Natural killer cell (primary cell): ENCODE measurements around the gene SLC25A1. TPM values are rescaled to one million over a fixed set of nuclear protein-coding genes. Genes with fewer than 3 reads are reported as not detected.
A peak's percentile ranks its signal among the peaks of the same experiment; 100 is the strongest.

Source experiments
- ATAC-seq, 3 donors: fragments of 150-1000 bp in 2 of 3; fragments of 200-7000 bp in 1 of 3; cut with Tn5 transposase; 1 replicate in 1 of 3; 2 replicates in 2 of 3; pipeline ENCODE4 v1.10.0; 2021; ENCODE audit warnings: mild to moderate bottlenecking in 2 of 3, moderate library complexity in 2 of 3
- DNase-seq, 2 donors: peaks; one replicate each; pipeline versions ENCODE4 v3.0.0 to v3.0.0-alpha.2; 2013 to 2021; ENCODE audit warnings: mixed read lengths in 1 of 2
- H3K27ac ChIP-seq: one replicate; pipeline ENCODE4 v1.5.1; 2013; ENCODE audit warnings: mild to moderate bottlenecking, low read length
- H3K27me3 ChIP-seq: one replicate; pipeline ENCODE4 v1.6.1; 2013; ENCODE audit warnings: low read length; ENCODE audit not compliant: control insufficient read depth, insufficient read depth
- H3K36me3 ChIP-seq: one replicate; pipeline ENCODE4 v1.6.1; 2013; ENCODE audit warnings: low read length; ENCODE audit not compliant: control insufficient read depth, insufficient read depth
- H3K4me1 ChIP-seq: one replicate; pipeline ENCODE4 v1.6.1; 2013; ENCODE audit warnings: low read length; ENCODE audit not compliant: control insufficient read depth, insufficient read depth
- H3K4me3 ChIP-seq: one replicate; pipeline ENCODE4 v1.5.1; 2013; ENCODE audit warnings: low read length
- H3K9me3 ChIP-seq: one replicate; pipeline ENCODE4 v1.6.1; 2013; ENCODE audit warnings: low read length; ENCODE audit not compliant: control insufficient read depth, insufficient read depth
- H3K27ac Mint-ChIP-seq, 2 donors: one replicate each; pipeline ENCODE4 v1.8.0; 2022; ENCODE audit warnings: mild to moderate bottlenecking in 2 of 2, mixed read lengths in 2 of 2, moderate library complexity in 1 of 2
- H3K27me3 Mint-ChIP-seq, 2 donors: one replicate each; pipeline ENCODE4 v1.8.0; 2022; ENCODE audit warnings: low read depth in 2 of 2, mixed read lengths in 2 of 2
- H3K36me3 Mint-ChIP-seq: one replicate; pipeline ENCODE4 v1.8.0; 2022; ENCODE audit warnings: mixed read lengths
- H3K4me1 Mint-ChIP-seq, 2 donors: one replicate each; pipeline ENCODE4 v1.8.0; 2022; ENCODE audit warnings: mixed read lengths in 2 of 2
- H3K4me3 Mint-ChIP-seq: one replicate; pipeline ENCODE4 v1.8.0; 2022; ENCODE audit warnings: mild to moderate bottlenecking, moderate library complexity, mixed read lengths
- H3K9me3 Mint-ChIP-seq, 2 donors: one replicate each; pipeline ENCODE4 v1.8.0; 2022; ENCODE audit warnings: mixed read lengths in 2 of 2
- WGBS: methylation state at CpG from one replicate; pipeline ENCODE4 v1.1.7; 2013; ENCODE audit warnings: missing lambda C conversion rate; ENCODE audit not compliant: insufficient coverage; 5-methylcytosine and 5-hydroxymethylcytosine counted together
- intact Hi-C: fragments of 100-400 bp; cut with micrococcal nuclease; formaldehyde crosslinking; loops from one replicate; pipeline ENCODE4 v1.14.2; 2022
- total RNA-seq, 4 donors: library from RNA; stranded (reverse); fragments of 120-200 nt in 1 of 4; gene quantifications; one replicate each; pipeline versions ENCODE4 v1.2.3 to v1.2.4, GENCODE V29; 2013 to 2022
- TF ChIP-seq, protein P1 (sequence below): fragments of 200-600 bp; IDR thresholded peaks from one replicate; pipeline ENCODE4 v1.8.0; 2022; ENCODE audit warnings: antibody characterized with exemption

SLC25A1 gene
- total RNA-seq, 3 donors from 2014 or later (not counting 1 experiment from before 2014, with no cell fraction given), result 24.8 to 29.6 (median 26.9) TPM

DNA sequence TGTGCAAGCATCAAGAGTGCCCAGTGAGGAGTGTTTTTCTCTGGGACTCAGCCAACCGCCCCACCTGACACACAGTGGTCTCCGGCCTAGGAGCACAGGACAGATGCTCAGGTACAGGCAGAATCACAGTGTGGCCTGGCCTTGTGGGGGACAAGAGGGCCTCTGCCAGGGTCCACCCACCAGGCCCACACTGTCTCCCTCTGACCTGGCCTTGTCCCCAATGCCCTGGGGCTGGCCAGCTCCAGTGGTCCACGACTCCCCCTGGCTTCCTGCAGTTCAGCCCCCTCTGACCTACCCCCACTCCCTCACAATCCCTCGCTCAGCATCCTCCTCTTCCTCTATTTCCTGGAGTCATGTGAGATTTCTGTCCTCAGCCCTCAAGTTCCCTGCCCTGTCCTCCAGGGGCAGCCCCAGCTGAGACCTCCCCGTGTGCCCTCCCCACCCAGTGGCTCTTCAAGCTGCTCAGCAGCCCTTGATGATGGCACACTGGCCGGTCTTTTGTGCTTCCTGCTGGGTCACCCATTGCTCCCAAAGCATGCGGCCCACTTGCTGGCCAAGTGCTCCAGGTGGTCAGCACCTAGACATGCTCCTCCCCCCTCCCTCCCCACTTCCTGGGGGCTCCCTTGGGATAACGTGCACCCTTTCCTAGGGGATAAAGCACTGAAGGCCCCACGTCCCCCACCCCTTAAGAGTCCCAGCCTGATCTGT lies 45.7 kb downstream of the SLC25A1 start:
- 91% methylated on average over 9 of the region's 9 CpGs for WGBS
- Mint-ChIP-seq H3K4me1 (peaks cover 0 to 13% of the 10 kb centered on the region in 2 donors), H3K9me3 (no peaks in the 10 kb centered on the region), H3K4me3 (no peak overlapping the region), H3K36me3 (no peaks in the 10 kb centered on the region), H3K27ac (peak overlapping the region in 1 of 2 donors; percentile 59), H3K27me3 (no peaks in the 10 kb centered on the region)
- H3K36me3 ChIP-seq, result peaks cover 37% of the 10 kb centered on the region
- no peak overlapping the region for H3K27ac ChIP-seq
- TF ChIP-seq, protein P1, sequence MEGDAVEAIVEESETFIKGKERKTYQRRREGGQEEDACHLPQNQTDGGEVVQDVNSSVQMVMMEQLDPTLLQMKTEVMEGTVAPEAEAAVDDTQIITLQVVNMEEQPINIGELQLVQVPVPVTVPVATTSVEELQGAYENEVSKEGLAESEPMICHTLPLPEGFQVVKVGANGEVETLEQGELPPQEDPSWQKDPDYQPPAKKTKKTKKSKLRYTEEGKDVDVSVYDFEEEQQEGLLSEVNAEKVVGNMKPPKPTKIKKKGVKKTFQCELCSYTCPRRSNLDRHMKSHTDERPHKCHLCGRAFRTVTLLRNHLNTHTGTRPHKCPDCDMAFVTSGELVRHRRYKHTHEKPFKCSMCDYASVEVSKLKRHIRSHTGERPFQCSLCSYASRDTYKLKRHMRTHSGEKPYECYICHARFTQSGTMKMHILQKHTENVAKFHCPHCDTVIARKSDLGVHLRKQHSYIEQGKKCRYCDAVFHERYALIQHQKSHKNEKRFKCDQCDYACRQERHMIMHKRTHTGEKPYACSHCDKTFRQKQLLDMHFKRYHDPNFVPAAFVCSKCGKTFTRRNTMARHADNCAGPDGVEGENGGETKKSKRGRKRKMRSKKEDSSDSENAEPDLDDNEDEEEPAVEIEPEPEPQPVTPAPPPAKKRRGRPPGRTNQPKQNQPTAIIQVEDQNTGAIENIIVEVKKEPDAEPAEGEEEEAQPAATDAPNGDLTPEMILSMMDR, result no peak
- DNase-seq, result no peak
- peak in 1 of 3 donors; percentile 12 for ATAC-seq
- no peak overlapping the region for H3K4me3 ChIP-seq
- H3K9me3 ChIP-seq, result no peaks in the 10 kb centered on the region
- H3K4me1 ChIP-seq, result no peaks in the 10 kb centered on the region
- intact Hi-C loops, result no loop called here
- no peaks in the 10 kb centered on the region for H3K27me3 ChIP-seq

DNA sequence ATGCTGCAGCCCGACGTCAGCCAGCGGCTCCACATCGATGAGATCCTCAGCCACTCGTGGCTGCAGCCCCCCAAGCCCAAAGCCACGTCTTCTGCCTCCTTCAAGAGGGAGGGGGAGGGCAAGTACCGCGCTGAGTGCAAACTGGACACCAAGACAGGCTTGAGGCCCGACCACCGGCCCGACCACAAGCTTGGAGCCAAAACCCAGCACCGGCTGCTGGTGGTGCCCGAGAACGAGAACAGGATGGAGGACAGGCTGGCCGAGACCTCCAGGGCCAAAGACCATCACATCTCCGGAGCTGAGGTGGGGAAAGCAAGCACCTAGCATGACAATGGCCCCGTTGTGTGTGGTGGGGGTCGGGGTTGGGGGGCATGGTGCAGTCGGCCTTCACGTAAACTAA lies 46.4 kb downstream of the SLC25A1 start:
- no peak overlapping the region for H3K27ac Mint-ChIP-seq
- peaks cover 0 to 13% of the 10 kb centered on the region in 2 donors for H3K4me1 Mint-ChIP-seq
- DNase-seq, result no peak
- H3K27me3 Mint-ChIP-seq, result no peaks in the 10 kb centered on the region
- no peaks in the 10 kb centered on the region for H3K9me3 Mint-ChIP-seq
- no peak overlapping the region for H3K27ac ChIP-seq
- H3K4me3 ChIP-seq, result no peak overlapping the region
- H3K27me3 ChIP-seq, result no peaks in the 10 kb centered on the region
- H3K4me3 Mint-ChIP-seq, result no peak overlapping the region
- 91% methylated on average over 20 of the region's 20 CpGs for WGBS
- intact Hi-C loops, result no loop called here
- peaks cover 31% of the 10 kb centered on the region for H3K36me3 ChIP-seq
- H3K4me1 ChIP-seq, result no peaks in the 10 kb centered on the region
- TF ChIP-seq, protein P1, result no peak
- no peaks in the 10 kb centered on the region for H3K36me3 Mint-ChIP-seq
- no peaks in the 10 kb centered on the region for H3K9me3 ChIP-seq
- ATAC-seq, result no peak

DNA sequence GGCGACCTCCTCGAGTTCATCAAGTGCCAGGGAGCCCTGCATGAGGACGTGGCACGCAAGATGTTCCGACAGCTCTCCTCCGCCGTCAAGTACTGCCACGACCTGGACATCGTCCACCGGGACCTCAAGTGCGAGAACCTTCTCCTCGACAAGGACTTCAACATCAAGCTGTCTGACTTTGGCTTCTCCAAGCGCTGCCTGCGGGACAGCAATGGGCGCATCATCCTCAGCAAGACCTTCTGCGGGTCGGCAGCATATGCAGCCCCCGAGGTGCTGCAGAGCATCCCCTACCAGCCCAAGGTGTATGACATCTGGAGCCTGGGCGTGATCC lies 46.9 kb downstream of the SLC25A1 start:
- Histone ChIP-seq H3K27me3 (no peaks in the 10 kb centered on the region), H3K27ac (no peak overlapping the region), H3K9me3 (no peaks in the 10 kb centered on the region), H3K4me1 (no peaks in the 10 kb centered on the region), H3K36me3 (peaks cover 26% of the 10 kb centered on the region), H3K4me3 (no peak overlapping the region)
- intact Hi-C loops, result no loop called here
- Mint-ChIP-seq H3K4me3 (no peak overlapping the region), H3K9me3 (no peaks in the 10 kb centered on the region), H3K4me1 (peaks cover 0 to 9% of the 10 kb centered on the region in 2 donors), H3K27ac (no peak overlapping the region), H3K36me3 (no peaks in the 10 kb centered on the region), H3K27me3 (no peaks in the 10 kb centered on the region)
- no peak for ATAC-seq
- TF ChIP-seq, protein P1, result no peak
- WGBS, result 97% methylated on average over 19 of the region's 19 CpGs
- no peak for DNase-seq
